ENCODE data around the gene FOXC1. TPM values are rescaled to one million over a fixed set of nuclear protein-coding genes. Genes with fewer than 3 reads are reported as not detected.

Gene FOXC1
- polyA plus RNA-seq, 2 of the 4 experiments (the other 2 are of a cell fraction), result 3.4 to 4.7 TPM

GRCh38 chr6:1580109-1580508 is 29.6 kb upstream of the FOXC1 start:
- Histone ChIP-seq H3K4me1 (no peaks in the 10 kb centered on the region), H3K9me3 (no peaks in the 10 kb centered on the region), H3K27ac (no peak overlapping the region), H3K4me2 (no peak overlapping the region), H3K4me3 (no peak overlapping the region)
- ChIA-PET CTCF (interaction anchor here (0.6 to 1.8 kb wide), 2 partner anchors 16 to 1065 kb away, joined by 3 to 10 read pairs; no protein-coding TSS in a partner anchor), POLR2A (no interaction called here)
- no peak for TF ChIP-seq ELK1 (IDR thresholded peaks at IDR 0.05; ENCODE audit: low read depth, low read length)
- TF ChIP-seq HOXA7 (CRISPR knock-in tag; IDR thresholded peaks at IDR 0.05), result no peak
- TF ChIP-seq ZFP36 (IDR thresholded peaks at IDR 0.05; ENCODE audit: borderline replicate concordance, partially characterized antibody), result no peak
- TF ChIP-seq CBX8 (IDR thresholded peaks at IDR 0.05), result no peak
- no peak for TF ChIP-seq JUN (IDR thresholded peaks at IDR 0.05)
- no peak for TF ChIP-seq NR3C1 (IDR thresholded peaks at IDR 0.05)
- TF ChIP-seq PHF8 (IDR thresholded peaks at IDR 0.05; ENCODE audit: borderline replicate concordance, low read depth), result no peak
- TF ChIP-seq MAZ (IDR thresholded peaks at IDR 0.05; ENCODE audit: borderline replicate concordance, low read depth, low read length), result no peak
- TF ChIP-seq ZSCAN20 (CRISPR knock-in tag; IDR thresholded peaks at IDR 0.05), result no peak
- TF ChIP-seq CHD4 (IDR thresholded peaks at IDR 0.05; ENCODE audit: borderline replicate concordance), result no peak
- no peak for TF ChIP-seq BCL3 (IDR thresholded peaks at IDR 0.05)
- TF ChIP-seq EHF (CRISPR knock-in tag; IDR thresholded peaks at IDR 0.05), result no peak
- no peak for TF ChIP-seq ZNF302 (CRISPR knock-in tag; IDR thresholded peaks at IDR 0.05)
- no peak for TF ChIP-seq HDAC2 (IDR thresholded peaks at IDR 0.05)
- TF ChIP-seq REST (IDR thresholded peaks at IDR 0.05), result no peak
- no peak for TF ChIP-seq HEYL (CRISPR knock-in tag; IDR thresholded peaks at IDR 0.05)
- no peak for TF ChIP-seq HMGXB4 (CRISPR knock-in tag; IDR thresholded peaks at IDR 0.05; ENCODE audit: borderline replicate concordance)
- no peak for TF ChIP-seq HES2 (IDR thresholded peaks at IDR 0.05)
- no peak for TF ChIP-seq EHMT2 (IDR thresholded peaks at IDR 0.05; ENCODE audit: low read depth)
- no peak for TF ChIP-seq SMC3 (IDR thresholded peaks at IDR 0.05)
- DNase-seq (ENCODE audit: low read depth in 1 of 2, low spot score in 1 of 2) (no peak), FAIRE-seq (no peak), ATAC-seq (no peak)
- WGBS (ENCODE audit: missing lambda C conversion rate), result 82% methylated on average over 6 of the region's 6 CpGs
